GM06990 (cell line): ENCODE measurements around the gene ACSM2B.
"Not testable (repeated sequence)": the region's sequence is repeated elsewhere in the genome, so short reads cannot be mapped to it uniquely, and the experiment has no call there.

Experiments used
- DNase-seq: peaks from one replicate; pipeline ENCODE4 v3.0.0-alpha.2; 2011; ENCODE audit not compliant: insufficient read length; ENCODE audit errors: extremely low read depth
- H3K27me3 ChIP-seq: replicated peaks from 2 replicates; pipeline ENCODE4 v1.6.0; 2011; ENCODE audit warnings: low read length; ENCODE audit not compliant: control insufficient read depth, insufficient read depth
- H3K36me3 ChIP-seq: 2 replicates; pipeline ENCODE4 v1.5.1; 2011; ENCODE audit warnings: low read length; ENCODE audit not compliant: control insufficient read depth, insufficient read depth
- H3K4me3 ChIP-seq: replicated peaks from 2 replicates; pipeline ENCODE4 v1.5.1; 2011; ENCODE audit warnings: low read depth, mild to moderate bottlenecking, control low read depth, low read length
- TF ChIP-seq, protein P1 (sequence below): IDR thresholded peaks from 2 replicates; pipeline ENCODE4 v1.5.1; 2011; ENCODE audit warnings: low read length, control low read depth, mild to moderate bottlenecking, inconsistent platforms; ENCODE audit not compliant: insufficient read depth, poor library complexity, severe bottlenecking

The ACSM2B gene

DNA sequence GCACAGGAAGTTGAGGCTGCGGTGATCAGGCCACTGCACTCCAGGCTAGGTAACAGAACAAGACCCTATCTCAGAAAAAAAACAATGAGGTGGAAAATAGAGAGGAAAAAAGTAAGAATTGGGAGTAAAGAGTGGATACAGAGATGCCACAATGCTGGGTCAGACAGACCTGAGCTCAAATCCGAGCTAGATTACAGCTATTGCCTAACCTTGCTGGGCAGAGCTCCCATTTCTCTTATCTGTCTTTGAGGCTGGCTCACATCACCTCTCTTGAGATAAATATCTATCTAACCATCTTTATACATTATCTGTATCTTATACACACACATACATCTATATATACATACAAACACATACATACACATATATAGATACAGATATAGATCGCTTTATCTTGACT lies 59.0 kb downstream of the ACSM2B start:
- no peak for DNase-seq
- no peaks in the 10 kb centered on the region for H3K27me3 ChIP-seq
- TF ChIP-seq, protein P1, sequence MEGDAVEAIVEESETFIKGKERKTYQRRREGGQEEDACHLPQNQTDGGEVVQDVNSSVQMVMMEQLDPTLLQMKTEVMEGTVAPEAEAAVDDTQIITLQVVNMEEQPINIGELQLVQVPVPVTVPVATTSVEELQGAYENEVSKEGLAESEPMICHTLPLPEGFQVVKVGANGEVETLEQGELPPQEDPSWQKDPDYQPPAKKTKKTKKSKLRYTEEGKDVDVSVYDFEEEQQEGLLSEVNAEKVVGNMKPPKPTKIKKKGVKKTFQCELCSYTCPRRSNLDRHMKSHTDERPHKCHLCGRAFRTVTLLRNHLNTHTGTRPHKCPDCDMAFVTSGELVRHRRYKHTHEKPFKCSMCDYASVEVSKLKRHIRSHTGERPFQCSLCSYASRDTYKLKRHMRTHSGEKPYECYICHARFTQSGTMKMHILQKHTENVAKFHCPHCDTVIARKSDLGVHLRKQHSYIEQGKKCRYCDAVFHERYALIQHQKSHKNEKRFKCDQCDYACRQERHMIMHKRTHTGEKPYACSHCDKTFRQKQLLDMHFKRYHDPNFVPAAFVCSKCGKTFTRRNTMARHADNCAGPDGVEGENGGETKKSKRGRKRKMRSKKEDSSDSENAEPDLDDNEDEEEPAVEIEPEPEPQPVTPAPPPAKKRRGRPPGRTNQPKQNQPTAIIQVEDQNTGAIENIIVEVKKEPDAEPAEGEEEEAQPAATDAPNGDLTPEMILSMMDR, result no peak

DNA sequence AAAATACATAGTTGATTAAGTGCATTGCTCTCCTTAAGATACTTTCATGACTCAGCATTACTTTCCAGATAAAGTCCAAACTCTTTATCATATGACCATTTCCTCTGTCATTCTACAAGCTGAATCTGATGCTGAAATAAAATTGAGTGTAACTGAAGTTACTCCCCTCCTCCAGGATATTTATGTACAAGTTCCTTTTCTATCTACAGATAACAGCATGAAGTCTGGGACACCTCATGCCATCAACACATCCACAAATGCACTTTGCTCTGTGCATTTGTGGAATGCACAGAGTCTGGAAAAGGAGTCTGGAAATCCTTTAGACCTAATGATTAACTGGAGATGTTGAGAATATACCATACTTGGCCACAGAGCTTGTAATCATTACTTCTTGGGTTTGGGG lies 60.5 kb downstream of the ACSM2B start:
- H3K36me3 ChIP-seq, result no peaks in the 10 kb centered on the region
- no peaks in the 10 kb centered on the region for H3K27me3 ChIP-seq
- no peak for DNase-seq
- H3K4me3 ChIP-seq, result no peak overlapping the region
- TF ChIP-seq, protein P1, result no peak

More for the DNA sequence above, 59.0 kb downstream of the ACSM2B start:
- Histone ChIP-seq H3K4me3 (no peak overlapping the region), H3K36me3 (no peaks in the 10 kb centered on the region)

DNA sequence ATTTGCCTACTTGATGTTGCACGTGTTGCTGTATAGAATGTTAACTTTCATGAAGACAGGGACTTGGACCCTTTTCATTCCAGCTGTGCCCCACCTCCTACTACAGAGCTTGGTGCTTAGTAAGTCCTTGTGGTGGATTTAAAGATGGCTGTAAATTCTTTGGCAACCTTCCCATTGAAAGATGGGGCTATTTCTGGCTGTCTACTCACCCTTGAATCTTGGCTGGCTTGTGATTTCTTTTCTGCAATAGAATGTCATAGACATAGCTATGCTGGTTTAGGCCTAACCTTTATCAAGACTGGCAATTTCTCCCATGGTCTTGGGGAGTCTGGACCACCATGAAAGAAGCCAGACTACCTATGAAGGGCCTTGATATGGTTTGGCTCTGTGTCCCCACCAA lies 65.8 kb downstream of the ACSM2B start:
- Histone ChIP-seq H3K36me3 (no peaks in the 10 kb centered on the region), H3K27me3 (no peaks in the 10 kb centered on the region), H3K4me3 (no peak overlapping the region)
- DNase-seq, result no peak
- TF ChIP-seq, protein P1, result no peak

DNA sequence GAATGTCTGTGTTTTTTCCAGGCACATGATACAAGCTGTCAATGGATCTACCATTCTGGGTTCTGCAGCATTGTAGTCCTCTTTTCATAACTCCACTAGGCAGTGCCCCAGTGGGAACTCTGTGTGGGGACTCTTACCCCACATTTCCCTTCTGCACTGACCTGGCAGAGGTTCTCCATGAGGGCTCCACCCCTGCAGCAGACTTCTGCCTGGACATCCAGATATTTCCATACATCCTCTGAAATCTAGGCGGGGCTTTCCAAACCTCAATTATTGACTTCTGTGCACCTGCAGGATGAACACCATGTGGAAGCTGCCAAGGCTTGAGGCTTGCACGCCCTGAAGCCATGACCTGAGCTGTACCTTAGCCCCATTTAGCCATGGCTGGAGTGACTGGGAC lies 68.9 kb downstream of the ACSM2B start:
- TF ChIP-seq, protein P1, result no peak
- no peak for DNase-seq
- Histone ChIP-seq H3K27me3 (no peaks in the 10 kb centered on the region), H3K4me3 (no peak overlapping the region), H3K36me3 (no peaks in the 10 kb centered on the region)

DNA sequence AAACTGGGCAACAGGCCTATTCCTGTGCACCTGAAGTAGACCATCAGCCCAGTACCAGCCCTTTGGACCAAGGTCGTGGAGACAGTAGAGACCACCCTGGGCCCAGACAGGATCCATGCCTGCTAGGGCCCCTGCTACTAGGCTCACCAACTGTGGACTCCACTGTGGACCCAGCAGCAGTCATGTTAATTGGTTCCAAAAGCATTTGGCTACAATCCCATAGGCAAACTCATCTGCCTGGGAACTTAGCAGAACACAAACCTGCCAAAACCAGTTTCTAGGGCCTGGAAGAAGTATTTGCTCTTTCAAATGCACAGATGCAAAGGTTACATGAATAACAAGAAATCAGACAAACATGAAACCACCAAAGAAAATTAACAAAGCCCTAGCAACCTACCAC lies 71.7 kb downstream of the ACSM2B start:
- no peaks in the 10 kb centered on the region for H3K27me3 ChIP-seq
- TF ChIP-seq, protein P1, result no peak
- no peak for DNase-seq

DNA sequence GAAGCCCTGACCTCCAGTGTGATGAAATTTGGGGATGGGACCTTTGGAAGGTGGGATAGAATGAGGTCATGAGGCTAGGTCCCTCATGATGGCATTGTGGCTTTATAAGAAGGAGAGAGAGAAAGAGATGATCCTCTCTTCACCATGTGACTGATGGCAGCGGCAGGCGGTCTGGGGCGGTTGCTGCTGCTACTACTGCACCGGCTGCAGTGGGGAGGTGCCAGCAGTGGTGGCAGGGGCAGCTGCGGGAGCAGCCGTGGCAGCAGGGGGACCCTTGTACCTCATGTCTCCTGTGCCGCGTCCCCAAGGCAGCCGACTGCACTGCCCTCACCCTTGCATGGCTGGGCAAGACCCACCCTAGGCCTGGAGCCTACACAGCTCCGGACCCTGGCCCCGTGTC lies 84.7 kb downstream of the ACSM2B start:
- H3K36me3 ChIP-seq, DNase-seq, H3K4me3 ChIP-seq, H3K27me3 ChIP-seq: not testable (repeated sequence)

More for the DNA sequence above, 71.7 kb downstream of the ACSM2B start:
- no peak overlapping the region for H3K4me3 ChIP-seq
- H3K36me3 ChIP-seq, result no peaks in the 10 kb centered on the region

DNA sequence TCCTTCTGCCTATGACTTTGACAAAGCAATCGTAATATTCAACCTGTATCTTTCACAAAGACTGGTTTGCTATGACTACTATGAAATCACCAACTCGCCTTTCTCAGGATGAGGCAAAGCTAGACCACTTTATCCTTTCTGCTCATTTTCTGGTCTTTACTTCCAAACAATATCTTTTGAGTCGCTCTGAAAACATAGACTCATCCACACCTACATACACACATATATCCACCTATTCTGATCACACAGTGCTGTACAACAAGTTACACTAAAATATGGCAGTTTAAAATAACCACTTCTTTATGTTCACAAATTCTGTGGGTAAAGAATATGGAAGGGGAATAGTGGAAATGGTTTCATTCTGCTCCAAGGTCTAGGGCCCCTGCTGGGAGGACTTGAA lies 85.2 kb downstream of the ACSM2B start:
- H3K27me3 ChIP-seq, H3K36me3 ChIP-seq, DNase-seq, H3K4me3 ChIP-seq: not testable (repeated sequence)
